H1 (cell line): ENCODE results near the gene DCDC2. TPM values are rescaled to one million over a fixed set of nuclear protein-coding genes. Genes with fewer than 3 reads are reported as not detected.

ENCODE experiments used
- TEAD4 ChIP-seq: IDR thresholded peaks from 2 replicates; pipeline ENCODE4 v1.6.1; 2012; ENCODE audit warnings: low read depth, low read length, inconsistent platforms, mixed read lengths
- polyA plus RNA-seq, 7 experiments: library from polyadenylated mRNA; depleted of rRNA in 3 of 7; stranded (reverse) in 5 of 7; unstranded in 2 of 7; fragments of >200 nt in 5 of 7; fragments of 200-250 nt in 2 of 7; gene quantifications; 1 replicate in 5 of 7; 2 replicates in 1 of 7; 4 replicates in 1 of 7; pipeline versions ENCODE4 v1.2.1 to v1.2.3, GENCODE V29; 2011 to 2013; ENCODE audit warnings: missing spikeins in 2 of 7, mixed read lengths in 2 of 7
- total RNA-seq: library from RNA; stranded (reverse); fragmentation: NEBNext Ultra II Directional; extraction: Animal tissue kit (Norgen Biotek cat#: 25700); gene quantifications from 2 replicates; pipeline ENCODE4 v1.2.1, GENCODE V29; 2021

Gene DCDC2
- total and polyA plus RNA-seq, 2 of the 8 experiments (the other 6 are each of a cell fraction or from before 2014, with no cell fraction given): 0.03 to 0.15 TPM

DNA sequence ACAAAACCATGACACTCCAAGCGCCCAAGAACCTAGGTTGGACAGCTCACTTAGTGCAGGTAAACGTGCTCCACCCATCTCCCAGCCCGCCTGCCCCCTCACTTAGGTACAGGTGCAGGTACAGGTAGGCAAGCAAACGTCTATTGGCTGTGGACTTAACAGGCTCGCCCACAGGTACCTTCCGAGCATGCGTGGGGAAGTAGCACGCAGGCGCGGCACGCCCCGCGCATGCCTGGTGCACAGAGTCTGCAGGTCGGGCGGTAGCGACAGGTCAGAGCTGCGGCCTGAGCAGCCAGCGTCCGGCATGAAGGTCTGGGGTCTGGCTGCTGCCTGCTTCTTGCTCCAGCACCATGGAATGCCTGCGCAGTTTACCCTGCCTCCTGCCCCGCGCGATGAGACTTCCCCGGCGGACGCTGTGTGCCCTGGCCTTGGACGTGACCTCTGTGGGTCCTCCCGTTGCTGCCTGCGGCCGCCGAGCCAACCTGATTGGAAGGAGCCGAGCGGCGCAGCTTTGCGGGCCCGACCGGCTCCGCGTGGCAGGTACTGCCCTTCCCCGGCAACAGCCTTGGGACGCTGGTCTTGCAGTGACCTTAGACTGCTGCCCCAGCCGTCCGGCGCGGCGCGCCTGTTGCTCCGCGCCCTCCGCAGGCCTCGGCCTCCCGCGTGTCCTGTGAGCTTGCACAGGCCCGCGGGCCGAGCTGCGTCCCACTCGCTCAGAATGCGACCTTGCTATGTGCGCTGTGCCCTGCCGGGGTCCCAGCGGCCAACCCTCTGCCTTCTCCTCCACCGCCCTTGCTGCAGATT is 45.0 kb upstream of the DCDC2 start, which contains the start of gene MRS2 (continued):
- TF ChIP-seq TEAD4: 0 out of 2 replicates have a peak, but pooled peaks have one; percentile 39
- TF ChIP-seq, all 59 proteins: peak for 15
